Skin of body (tissue), 2 donors: ENCODE results near the gene DHCR7. TPM values are rescaled to one million over a fixed set of nuclear protein-coding genes. Genes with fewer than 3 reads are reported as not detected.

Experiments
- DNase-seq: peaks from one replicate; lab custom pipeline; 2025; lab: John Stamatoyannopoulos, UW
- total RNA-seq: library from RNA; depleted of rRNA; stranded (reverse); fragments of >200 nt; gene quantifications from one replicate; pipeline ENCODE4 v1.2.3, GENCODE V29; 2014

The DHCR7 gene
- total RNA-seq, 1 donor from 2014 or later, result 34.5 TPM

GRCh38 chr11:71478528-71478840 is 30.3 kb upstream of the DHCR7 start:
- no peak for DNase-seq

GRCh38 chr11:71477641-71478527 is 29.7 kb upstream of the DHCR7 start:
- DNase-seq, result no peak

GRCh38 chr11:71476926-71477640 is 28.9 kb upstream of the DHCR7 start:
- DNase-seq, result no peak

GRCh38 chr11:71476031-71476430 is 27.8 kb upstream of the DHCR7 start:
- no peak for DNase-seq

- no peak for DNase-seq
These were observed 26.7 kb upstream of the DHCR7 start for GRCh38 chr11:71474771-71475483.

- DNase-seq, result no peak
These were observed 26.1 kb upstream of the DHCR7 start for GRCh38 chr11:71474141-71474770.

- DNase-seq, result no peak
These were observed 25.5 kb upstream of the DHCR7 start for GRCh38 chr11:71473793-71474080.

GRCh38 chr11:71472941-71473792 is 25.0 kb upstream of the DHCR7 start:
- no peak for DNase-seq

- DNase-seq, result no peak
These were observed 24.2 kb upstream of the DHCR7 start for GRCh38 chr11:71472357-71472885.

GRCh38 chr11:71470946-71471345 is 22.8 kb upstream of the DHCR7 start:
- DNase-seq, result no peak

- DNase-seq, result no peak
These were observed 19.0 kb upstream of the DHCR7 start for GRCh38 chr11:71467164-71467563.

GRCh38 chr11:71466358-71466757 is 18.2 kb upstream of the DHCR7 start:
- DNase-seq, result no peak

- DNase-seq, result no peak
These were observed 16.9 kb upstream of the DHCR7 start for GRCh38 chr11:71465054-71465453.

- no peak for DNase-seq
These were observed 15.4 kb upstream of the DHCR7 start for GRCh38 chr11:71463331-71464211.

GRCh38 chr11:71462726-71463125 is 14.5 kb upstream of the DHCR7 start:
- DNase-seq, result no peak

GRCh38 chr11:71461696-71462095 is 13.5 kb upstream of the DHCR7 start:
- no peak for DNase-seq

GRCh38 chr11:71459767-71460320 is 11.7 kb upstream of the DHCR7 start:
- no peak for DNase-seq

- DNase-seq, result no peak
These were observed 11.0 kb upstream of the DHCR7 start for GRCh38 chr11:71459076-71459766.
